ENCODE data around the gene DIABLO. TPM values are rescaled to one million over a fixed set of nuclear protein-coding genes. Genes with fewer than 3 reads are reported as not detected.
A peak's percentile ranks its signal among the peaks of the same experiment; 100 is the strongest.
"Not testable (repeated sequence)": the region's sequence is repeated elsewhere in the genome, so short reads cannot be mapped to it uniquely, and the experiment has no call there.

DIABLO gene
- total RNA-seq, 1 experiment from 2014 or later: 97.6 TPM

- Histone ChIP-seq H3K9me2 (replicated peaks; ENCODE audit: low read length) (no peaks in the 10 kb centered on the region), H3K9me3 (ENCODE audit: low read length) (no peaks in the 10 kb centered on the region), H3K4me1 (ENCODE audit: insufficient read depth, low read length) (peaks cover 12% of the 10 kb centered on the region), H3K27me3 (ENCODE audit: low read length) (no peaks in the 10 kb centered on the region), H3K4me2 (ENCODE audit: low read length) (peak overlapping the region; percentile 86), H3K79me2 (ENCODE audit: low read length) (peaks cover 15% of the 10 kb centered on the region), H2AFZ (ENCODE audit: low read length) (peak overlapping the region; percentile 96), H3K9ac (ENCODE audit: low read length) (peak overlapping the region; percentile 84), H3K36me3 (ENCODE audit: low read depth, low read length) (peaks cover 4% of the 10 kb centered on the region; the same call in 1 of the 2 replicates), H3K27ac (ENCODE audit: low read length) (peak overlapping the region; percentile 69), H4K20me1 (ENCODE audit: low read length) (no peaks in the 10 kb centered on the region), H3F3A (ENCODE audit: low read length, unreplicated experiment) (no peaks in the 10 kb centered on the region), H3K4me3 (ENCODE audit: low read length) (peak overlapping the region; percentile 84)
- intact Hi-C loops (cut with micrococcal nuclease): loop anchor here (5.0 kb wide), 2 partner anchors 38 to 92 kb away; partner anchors contain the start of gene DIABLO
- DNase-seq (no peak), ATAC-seq (no peak)
- ChIA-PET POLR2A (ENCODE audit: unreplicated experiment) (no interaction called here), CTCF (no interaction called here)
- BruUV-seq (replicated peaks): no TSS peak
- TF ChIP-seq CTCF (conservative IDR thresholded peaks at IDR 0.05; ENCODE audit: low read depth, low read length) (no peak), EZH2 (IDR thresholded peaks at IDR 0.05; ENCODE audit: low read length, unreplicated experiment) (no peak), EZH2phosphoT487 (IDR thresholded peaks at IDR 0.05; ENCODE audit: borderline replicate concordance, low read length) (no peak)
Observed at GRCh38 chr12:122265476-122265875, 39.6 kb upstream of the DIABLO start.

GRCh38 chr12:122260735-122261134 lies 34.9 kb upstream of the DIABLO start:
- POLR2A ChIA-PET (ENCODE audit: unreplicated experiment); ATAC-seq; H4K20me1 ChIP-seq (ENCODE audit: low read length); H3K9ac ChIP-seq (ENCODE audit: low read length); DNase-seq; H3F3A ChIP-seq (ENCODE audit: low read length, unreplicated experiment); intact Hi-C loops (cut with micrococcal nuclease); H3K9me3 ChIP-seq (ENCODE audit: low read length); H3K4me1 ChIP-seq (ENCODE audit: insufficient read depth, low read length); H3K9me2 ChIP-seq (replicated peaks; ENCODE audit: low read length); H3K4me2 ChIP-seq (ENCODE audit: low read length); H3K4me3 ChIP-seq (ENCODE audit: low read length); H2AFZ ChIP-seq (ENCODE audit: low read length); H3K27ac ChIP-seq (ENCODE audit: low read length); H3K27me3 ChIP-seq (ENCODE audit: low read length); BruUV-seq (replicated peaks): not testable (repeated sequence)
- peaks cover 20% of the 10 kb centered on the region for H3K36me3 ChIP-seq (ENCODE audit: low read depth, low read length)
- CTCF ChIA-PET: interaction anchor here (0.6 kb wide), 1 partner anchor 76 kb away, joined by 5 read pairs; no protein-coding TSS in a partner anchor
- H3K79me2 ChIP-seq (ENCODE audit: low read length): peaks cover 13% of the 10 kb centered on the region

GRCh38 chr12:122258939-122259338 lies 33.1 kb upstream of the DIABLO start:
- H3K79me2 ChIP-seq (ENCODE audit: low read length); POLR2A ChIA-PET (ENCODE audit: unreplicated experiment); DNase-seq; CTCF ChIA-PET; BruUV-seq (replicated peaks); H3K4me1 ChIP-seq (ENCODE audit: insufficient read depth, low read length); H3K4me3 ChIP-seq (ENCODE audit: low read length); H2AFZ ChIP-seq (ENCODE audit: low read length); ATAC-seq; intact Hi-C loops (cut with micrococcal nuclease); H3K4me2 ChIP-seq (ENCODE audit: low read length); H3K9me3 ChIP-seq (ENCODE audit: low read length); H3K27me3 ChIP-seq (ENCODE audit: low read length); H3K9me2 ChIP-seq (replicated peaks; ENCODE audit: low read length); H3F3A ChIP-seq (ENCODE audit: low read length, unreplicated experiment); H3K27ac ChIP-seq (ENCODE audit: low read length); H4K20me1 ChIP-seq (ENCODE audit: low read length); H3K9ac ChIP-seq (ENCODE audit: low read length): not testable (repeated sequence)
- peaks cover 23% of the 10 kb centered on the region for H3K36me3 ChIP-seq (ENCODE audit: low read depth, low read length)

- intact Hi-C loops (cut with micrococcal nuclease); H3K4me3 ChIP-seq (ENCODE audit: low read length); H3K9ac ChIP-seq (ENCODE audit: low read length); H3K4me1 ChIP-seq (ENCODE audit: insufficient read depth, low read length); CTCF ChIA-PET; BruUV-seq (replicated peaks); H4K20me1 ChIP-seq (ENCODE audit: low read length); H3F3A ChIP-seq (ENCODE audit: low read length, unreplicated experiment); H3K9me2 ChIP-seq (replicated peaks; ENCODE audit: low read length); H3K4me2 ChIP-seq (ENCODE audit: low read length); H3K27me3 ChIP-seq (ENCODE audit: low read length); POLR2A ChIA-PET (ENCODE audit: unreplicated experiment); H3K9me3 ChIP-seq (ENCODE audit: low read length); H3K79me2 ChIP-seq (ENCODE audit: low read length); H2AFZ ChIP-seq (ENCODE audit: low read length): not testable (repeated sequence)
- 0 out of 2 replicates have a peak overlapping the region, but pooled peaks have one; percentile 15 for H3K27ac ChIP-seq (ENCODE audit: low read length)
- H3K36me3 ChIP-seq (ENCODE audit: low read depth, low read length): peaks cover 23% of the 10 kb centered on the region
- ATAC-seq (peak; percentile 62), DNase-seq (peak; percentile 38)
Observed at GRCh38 chr12:122258462-122258861, 32.6 kb upstream of the DIABLO start.

Measured in PC-3 (cell line).